Right renal pelvis (tissue), 4 donors: Measurements from ENCODE around the gene MMP23B. TPM values are rescaled to one million over a fixed set of nuclear protein-coding genes. Genes with fewer than 3 reads are reported as not detected.

Experiments
- DNase-seq, 4 donors: peaks; one replicate each; pipeline ENCODE4 v3.0.0-alpha.2; 2013; ENCODE audit warnings: low read depth in 4 of 4, low spot score in 3 of 4, missing footprints in 1 of 4
- polyA plus RNA-seq, 4 donors: library from polyadenylated mRNA; unstranded; fragments of 120-200 nt; gene quantifications; one replicate each; pipeline ENCODE4 v1.2.1, GENCODE V29; 2013; ENCODE audit not compliant: insufficient read length in 4 of 4

The MMP23B gene
- polyA plus RNA-seq, 4 donors, result 16.9 to 38.6 (median 21.7) TPM

- no peak for DNase-seq
Observed at GRCh38 chr1:1602304-1602967, 29.5 kb upstream of the MMP23B start.

DNA sequence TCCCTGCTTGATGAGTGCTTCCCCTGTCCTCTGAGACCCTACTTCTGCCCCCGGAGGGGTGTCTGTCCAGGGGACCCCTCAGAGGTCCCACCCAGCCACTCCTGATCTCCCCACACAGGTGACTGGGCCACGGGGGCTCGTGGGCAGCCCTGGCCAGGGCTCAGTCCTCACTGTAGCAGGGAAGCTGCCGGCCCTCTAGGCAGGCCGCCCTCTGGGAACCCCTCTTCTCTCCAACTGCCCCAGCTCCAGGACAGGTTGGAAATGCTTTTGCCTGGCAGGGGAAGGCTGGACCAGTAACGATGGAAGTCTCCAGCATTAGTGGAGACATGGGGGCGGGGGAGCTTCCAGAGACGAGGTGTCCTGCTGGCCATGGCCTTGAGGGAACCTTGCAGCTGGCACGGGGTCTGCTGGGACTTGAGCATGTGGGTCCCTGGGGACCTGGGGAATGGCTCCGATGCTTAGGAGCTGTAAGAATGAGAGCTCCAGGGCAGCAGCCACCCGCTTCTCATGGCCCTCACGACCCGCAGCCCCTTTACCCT lies 28.9 kb upstream of the MMP23B start:
- DNase-seq, result no peak

DNA sequence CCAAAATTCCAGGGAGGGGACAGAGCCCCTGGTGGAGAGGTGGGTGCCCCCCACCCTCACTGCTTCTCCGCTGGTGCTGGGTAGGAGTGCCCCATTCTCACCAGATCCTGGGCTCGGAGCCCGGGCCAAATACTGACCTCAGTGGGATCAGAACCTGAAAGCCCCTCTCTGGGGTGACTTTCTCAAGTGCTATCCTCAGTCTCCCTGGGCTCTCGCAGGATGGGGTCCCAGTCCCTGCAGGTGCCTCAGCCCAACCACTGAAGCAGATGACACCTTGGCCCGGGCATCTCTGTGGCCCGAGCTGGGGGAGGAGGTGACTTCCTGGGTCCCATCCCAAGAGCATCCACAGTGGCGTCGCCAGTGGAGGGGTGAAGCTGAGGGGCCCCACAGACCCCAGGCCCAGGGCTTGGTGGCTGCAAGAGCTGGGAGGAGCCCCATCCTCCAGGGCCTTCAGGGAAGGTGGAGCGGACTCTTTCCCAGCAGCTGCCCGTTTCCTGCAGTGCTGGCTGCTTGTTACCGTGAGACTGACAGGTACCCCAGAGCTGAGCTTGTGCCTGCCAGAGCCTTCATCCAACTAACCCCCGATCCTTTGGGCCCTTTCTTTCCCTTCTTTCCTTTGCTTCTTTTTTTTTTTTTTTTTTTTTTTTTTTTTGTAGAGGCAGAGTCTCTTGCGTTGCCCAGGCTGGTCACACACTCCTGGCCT lies 28.2 kb upstream of the MMP23B start:
- no peak for DNase-seq

- DNase-seq, result no peak
Observed at GRCh38 chr1:1604374-1605033, 27.5 kb upstream of the MMP23B start.

DNA sequence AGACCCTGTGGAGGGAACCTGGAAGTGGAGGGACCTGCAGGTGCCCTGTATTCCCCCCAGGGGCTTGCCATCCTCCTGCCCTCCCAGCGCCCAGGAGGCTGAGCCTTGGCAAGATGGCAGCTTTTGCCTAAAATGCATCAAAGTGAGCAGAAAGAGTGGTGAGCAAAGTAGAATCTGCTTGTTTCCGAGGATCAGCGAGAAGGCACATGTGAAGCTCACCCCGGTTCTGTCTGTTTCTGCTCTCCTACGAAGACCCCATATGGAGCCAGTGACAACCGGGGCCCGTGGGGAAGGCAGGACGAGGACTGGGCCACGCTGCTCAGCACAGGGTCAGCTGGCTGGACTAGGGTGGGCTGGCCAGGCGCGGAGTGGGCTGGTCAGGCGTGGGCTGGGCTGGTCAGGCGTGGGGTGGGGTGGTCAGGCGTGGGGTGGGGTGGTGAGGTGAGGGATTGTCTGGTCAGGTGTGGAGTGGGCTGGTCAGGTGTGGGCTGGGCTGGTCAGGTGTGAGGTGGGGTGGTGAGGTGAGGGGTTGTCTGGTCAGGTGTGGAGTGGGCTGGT lies 26.9 kb upstream of the MMP23B start:
- no peak for DNase-seq

DNA sequence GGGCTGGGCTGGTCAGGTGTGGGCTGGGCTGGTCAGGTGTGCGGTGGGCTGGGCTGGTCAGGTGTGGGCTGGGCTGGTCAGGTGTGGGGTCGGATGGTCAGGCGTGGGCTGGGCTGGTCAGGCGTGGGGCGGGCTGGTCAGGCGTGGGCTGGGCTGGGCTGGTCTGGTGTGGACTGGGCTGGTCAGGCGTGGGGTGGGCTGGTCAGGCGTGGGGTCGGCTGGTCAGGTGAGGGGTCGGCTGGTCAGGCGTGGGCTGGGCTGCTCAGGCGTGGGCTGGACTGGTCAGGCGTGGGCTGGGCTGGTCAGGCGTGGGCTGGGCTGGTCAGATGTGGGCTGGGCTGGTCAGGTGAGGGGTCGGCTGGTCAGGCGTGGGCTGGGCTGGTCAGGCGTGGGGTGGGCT lies 26.2 kb upstream of the MMP23B start:
- no peak for DNase-seq

DNA sequence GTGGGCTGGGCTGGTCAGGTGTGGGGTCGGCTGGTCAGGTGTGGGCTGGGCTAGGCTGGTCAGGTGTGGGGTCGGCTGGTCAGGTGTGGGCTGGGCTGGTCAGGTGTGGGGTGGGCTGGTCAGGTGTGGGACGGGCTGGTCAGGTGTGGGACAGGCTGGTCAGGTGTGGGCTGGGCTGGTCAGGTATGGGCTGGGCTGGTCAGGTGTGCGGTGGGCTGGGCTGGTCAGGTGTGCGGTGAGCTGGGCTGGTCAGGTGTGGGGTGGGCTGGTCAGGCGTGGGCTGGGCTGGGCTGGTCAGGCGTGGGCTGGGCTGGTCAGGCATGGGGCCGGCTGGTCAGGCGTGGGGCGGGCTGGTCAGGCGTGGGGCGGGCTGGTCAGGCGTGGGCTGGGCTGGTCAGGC lies 25.7 kb upstream of the MMP23B start:
- DNase-seq, result no peak

DNA sequence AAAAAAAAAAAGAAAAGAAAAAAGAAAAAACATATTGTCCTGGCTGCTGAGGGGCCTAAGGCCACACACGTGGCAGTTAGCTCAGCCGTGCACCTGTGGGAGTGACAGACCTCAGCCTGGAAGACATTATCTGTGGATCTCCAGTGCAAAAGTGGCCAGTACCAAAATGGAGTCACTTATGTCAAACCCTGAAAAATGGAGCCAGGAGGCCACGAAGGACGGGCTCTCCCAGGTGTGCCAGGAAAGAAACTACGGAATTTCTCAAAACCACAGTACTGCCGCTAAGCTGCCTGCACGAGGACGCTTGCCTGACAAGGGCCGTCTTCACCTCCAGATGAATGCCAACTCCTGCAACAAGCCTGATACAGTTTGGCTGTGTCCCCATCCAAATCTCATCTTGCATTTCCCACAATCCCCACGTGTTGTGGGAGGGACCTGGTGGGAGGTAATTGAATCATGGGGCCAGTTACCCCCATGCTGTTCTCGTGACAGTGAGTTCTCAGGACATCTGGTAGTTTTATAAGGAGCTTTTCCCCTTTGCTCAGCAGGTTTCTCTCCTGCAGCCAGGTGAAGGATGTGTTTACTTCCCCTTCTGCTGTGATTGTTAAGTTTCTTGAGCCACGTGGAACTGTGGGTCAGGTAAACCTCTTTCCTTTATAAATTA lies 22.0 kb upstream of the MMP23B start:
- DNase-seq, result no peak

- no peak for DNase-seq
Observed at GRCh38 chr1:1610796-1611195, 21.2 kb upstream of the MMP23B start.

- no peak for DNase-seq
Observed at GRCh38 chr1:1612104-1612400, 19.9 kb upstream of the MMP23B start.

DNA sequence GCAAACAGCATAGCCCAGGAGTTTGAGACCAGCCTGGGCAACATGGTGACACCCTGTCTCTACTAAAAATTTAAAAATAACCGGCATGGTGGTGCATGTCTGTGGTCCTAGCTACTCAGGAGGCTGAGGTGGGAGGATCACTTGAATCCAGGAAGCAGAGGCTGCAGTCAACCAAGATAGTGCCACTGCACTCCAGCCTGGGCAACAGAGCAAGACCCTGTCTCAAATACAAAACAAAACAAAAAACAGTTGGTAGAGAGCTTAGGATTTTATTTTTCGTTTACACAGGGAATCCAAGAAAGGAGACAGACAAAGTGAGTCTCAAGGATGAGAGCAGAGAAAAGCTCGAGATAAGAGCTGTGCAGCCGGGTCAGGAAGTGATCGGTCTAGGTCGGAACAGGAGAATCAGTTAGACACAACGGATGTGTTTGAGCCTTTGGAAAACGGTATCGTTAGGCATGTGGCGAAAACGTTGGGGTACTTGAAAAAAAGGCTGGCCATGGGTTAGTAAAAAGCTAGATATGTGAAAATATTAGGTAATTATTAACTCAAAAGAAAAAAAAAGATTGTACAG lies 18.4 kb upstream of the MMP23B start:
- DNase-seq, result no peak

GRCh38 chr1:1614204-1614953 lies 17.6 kb upstream of the MMP23B start:
- DNase-seq, result no peak

DNA sequence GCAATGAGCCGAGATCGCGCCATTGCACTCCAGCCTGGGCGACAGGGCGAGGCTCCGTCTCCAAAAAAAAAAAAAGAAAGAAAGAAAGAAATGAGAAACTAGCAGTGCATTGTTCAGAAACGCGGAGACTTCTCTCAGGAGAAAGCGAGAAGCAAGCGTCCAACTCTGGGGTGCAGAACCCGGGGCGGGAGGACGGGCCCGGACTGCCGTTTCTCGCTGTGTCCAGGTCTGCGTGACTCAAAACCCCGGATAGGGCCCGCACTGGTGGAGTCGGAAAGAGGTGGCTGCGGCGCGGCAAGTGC lies 17.1 kb upstream of the MMP23B start:
- DNase-seq, result no peak

DNA sequence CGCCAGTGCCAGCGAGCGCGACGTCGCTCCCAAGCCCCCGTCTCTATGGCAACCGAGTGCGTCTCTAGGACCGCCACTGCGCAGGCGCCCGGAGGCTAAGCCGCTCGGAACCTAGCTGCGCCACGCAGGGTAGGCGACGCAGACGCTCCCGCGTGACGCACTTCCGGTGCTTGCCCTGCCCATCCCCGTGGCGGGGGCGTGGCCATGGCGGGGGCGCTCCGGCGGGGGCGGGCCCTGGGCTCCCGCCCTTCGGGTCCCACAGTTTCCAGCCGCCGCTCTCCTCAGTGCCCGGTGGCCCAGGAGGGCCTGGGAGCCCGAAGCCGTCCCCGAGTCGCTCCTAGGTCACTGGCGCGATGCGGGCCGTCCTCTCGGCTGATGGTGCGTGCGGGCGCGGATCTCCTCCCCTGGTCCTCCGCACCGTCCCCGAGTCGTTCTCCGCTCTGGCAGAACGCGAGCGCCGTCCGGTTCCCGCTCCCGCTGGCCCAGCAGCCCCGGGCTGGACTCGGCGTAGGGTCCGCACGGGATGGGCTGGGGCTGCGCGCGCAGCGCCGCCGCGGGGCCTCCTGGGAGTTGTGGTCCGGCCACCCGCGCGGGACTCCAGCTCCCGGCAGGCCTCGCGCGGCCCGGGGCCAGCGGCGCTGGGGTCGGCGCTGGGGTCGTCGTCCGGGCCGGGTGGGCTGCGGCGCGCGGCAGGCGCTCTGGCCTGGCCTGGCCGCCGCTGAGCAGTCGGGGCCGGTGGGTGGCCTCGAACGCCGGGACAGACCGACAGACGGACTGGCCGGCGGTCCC lies 16.5 kb upstream of the MMP23B start, which contains the start of gene MIB2:
Gene MIB2 (plus strand): TSS at position 245 of the 789 bp plus-strand sequence. CDS start 7,953 bp downstream, outside the sequence.
- DNase-seq, result peak; percentile 89 to 92 (median 92)

DNA sequence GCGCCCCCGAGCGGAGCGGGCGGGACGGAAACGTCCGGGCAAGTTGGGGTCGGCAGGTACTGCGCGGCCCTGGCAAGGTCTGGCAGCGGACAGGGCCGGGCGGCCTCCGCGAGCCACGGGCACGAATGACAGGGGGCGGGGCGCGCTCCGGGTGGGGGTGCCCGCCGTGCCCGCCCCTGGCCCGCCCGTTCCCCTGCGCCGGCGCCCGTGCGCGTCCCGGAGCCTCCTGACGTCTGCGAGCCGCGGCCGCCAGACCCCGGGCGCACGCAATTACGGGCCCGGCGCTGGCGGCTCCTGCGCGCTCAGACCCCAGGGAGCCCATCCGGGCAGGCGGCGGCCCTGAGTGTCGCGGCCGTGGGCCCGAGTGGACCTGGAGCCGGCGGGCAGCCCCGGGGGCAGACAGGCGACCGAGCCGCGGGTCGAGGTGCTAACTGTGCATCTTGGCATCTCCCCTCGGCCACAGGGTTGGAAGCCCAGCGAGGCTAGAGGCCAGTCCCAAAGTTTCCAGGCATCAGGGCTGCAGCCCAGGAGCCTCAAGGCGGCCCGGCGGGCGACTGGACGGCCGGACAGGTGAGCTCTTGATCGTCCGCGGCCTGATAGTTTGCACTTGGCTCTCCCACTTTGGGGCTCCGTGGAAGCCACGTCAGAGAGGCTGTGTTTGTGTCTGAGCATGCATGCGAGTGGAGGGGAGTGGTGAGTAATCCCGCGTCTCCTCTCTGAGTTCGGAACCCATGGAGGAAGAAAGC lies 15.8 kb upstream of the MMP23B start:
- DNase-seq, result no peak

- no peak for DNase-seq
Observed at GRCh38 chr1:1616838-1617237, 15.1 kb upstream of the MMP23B start.

DNA sequence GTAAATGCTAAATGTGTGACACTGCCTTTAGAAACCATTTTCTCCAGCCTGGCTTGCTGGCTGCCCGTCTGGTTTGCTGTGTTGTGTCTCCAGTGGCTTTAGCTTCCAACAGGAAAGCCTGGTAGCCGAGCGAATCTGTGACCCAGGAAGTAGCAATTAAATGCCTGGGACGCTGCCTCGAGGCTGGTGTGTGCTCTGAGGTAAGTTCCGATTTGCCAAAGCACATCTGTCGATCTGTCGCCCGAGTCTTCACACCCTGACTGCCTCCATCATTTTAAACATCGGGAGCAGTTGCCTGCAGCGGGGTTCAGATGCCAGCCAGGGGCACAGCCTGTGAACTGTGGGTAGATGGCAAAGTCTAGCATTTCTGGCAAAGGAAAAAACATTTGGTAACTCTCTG lies 14.5 kb upstream of the MMP23B start:
- no peak for DNase-seq

DNA sequence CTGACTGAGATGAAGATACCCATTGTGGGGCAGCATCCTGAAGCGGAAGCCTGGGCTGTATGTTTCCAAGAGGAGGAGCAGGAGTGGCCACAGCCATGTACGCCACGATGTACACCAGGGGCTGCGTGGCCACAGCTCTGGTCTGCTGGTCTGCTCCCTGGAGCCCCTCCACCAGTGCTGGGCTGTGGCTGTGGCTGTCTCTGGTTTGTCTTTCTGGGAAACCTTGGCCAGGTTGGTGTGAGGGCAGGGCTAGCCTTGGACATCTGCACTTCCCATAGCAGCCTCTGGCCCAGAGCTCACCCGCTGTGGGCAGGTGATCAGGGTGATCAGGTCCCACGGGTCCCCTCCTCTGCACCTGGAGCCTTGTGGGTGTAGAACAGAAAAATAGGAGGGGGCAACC lies 14.0 kb upstream of the MMP23B start:
- no peak for DNase-seq
